KOPT-K1 (cell line): Measurements from ENCODE around the gene SYNJ2.

Experiments used
- H3K27ac ChIP-seq: fragments of 200-600 bp; sonication (generic); 2 replicates; pipeline ENCODE4 v1.5.1; 2016; ENCODE audit warnings: antibody characterized with exemption, mild to moderate bottlenecking, low read depth, low read length; ENCODE audit not compliant: poor library complexity, severe bottlenecking
- H3K36me3 ChIP-seq: fragments of 200-600 bp; sonication (generic); 2 replicates; pipeline ENCODE4 v1.5.1; 2017; ENCODE audit warnings: antibody characterized with exemption, mild to moderate bottlenecking, low read length, moderate library complexity; ENCODE audit not compliant: insufficient read depth
- H3K9me3 ChIP-seq: fragments of 200-600 bp; sonication (generic); 2 replicates; pipeline ENCODE4 v1.5.1; 2017; ENCODE audit warnings: antibody characterized with exemption, low read length, mild to moderate bottlenecking; ENCODE audit not compliant: insufficient read depth, poor library complexity, severe bottlenecking

The SYNJ2 gene

DNA sequence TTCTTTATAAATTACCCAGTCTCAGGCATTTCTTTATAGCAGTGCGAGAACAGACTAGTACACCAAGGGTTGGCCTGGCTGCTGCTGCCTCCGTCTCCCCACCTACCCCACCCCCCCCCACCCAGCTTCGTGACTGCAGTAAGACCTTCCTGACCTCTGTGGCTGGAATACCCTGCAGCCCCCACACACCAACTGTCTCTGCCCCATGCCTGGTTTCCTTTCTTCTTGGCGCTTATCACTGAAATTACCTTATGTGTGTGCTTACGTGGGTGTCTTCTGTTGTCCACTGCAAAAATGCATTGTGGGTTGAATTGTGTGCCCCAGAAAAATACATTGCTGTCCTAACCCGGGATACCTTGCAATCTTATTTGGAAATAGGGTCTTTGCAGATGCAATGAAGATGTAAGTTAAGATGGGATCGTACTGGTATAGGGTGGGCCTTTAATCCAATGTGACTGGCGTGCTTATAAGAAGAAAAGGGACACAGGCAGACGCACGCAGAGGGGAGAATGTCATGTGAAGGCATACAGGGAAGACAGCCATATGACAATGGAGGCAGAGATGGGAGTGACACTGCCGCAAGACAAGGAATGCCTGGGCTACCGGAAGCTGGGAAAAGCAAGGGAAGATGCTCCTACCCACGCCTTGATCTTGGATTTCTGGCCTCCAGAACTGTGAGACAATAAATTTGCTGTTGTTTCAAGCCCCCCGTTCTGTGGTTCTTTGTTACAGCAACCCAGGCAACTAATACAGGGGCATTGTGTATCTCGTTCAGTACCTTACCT, 15.4 kb downstream of the SYNJ2 start:
- Histone ChIP-seq H3K36me3 (peaks cover 8% of the 10 kb centered on the region; the same call in 1 of the 2 replicates), H3K27ac (no peak overlapping the region), H3K9me3 (no peaks in the 10 kb centered on the region)

DNA sequence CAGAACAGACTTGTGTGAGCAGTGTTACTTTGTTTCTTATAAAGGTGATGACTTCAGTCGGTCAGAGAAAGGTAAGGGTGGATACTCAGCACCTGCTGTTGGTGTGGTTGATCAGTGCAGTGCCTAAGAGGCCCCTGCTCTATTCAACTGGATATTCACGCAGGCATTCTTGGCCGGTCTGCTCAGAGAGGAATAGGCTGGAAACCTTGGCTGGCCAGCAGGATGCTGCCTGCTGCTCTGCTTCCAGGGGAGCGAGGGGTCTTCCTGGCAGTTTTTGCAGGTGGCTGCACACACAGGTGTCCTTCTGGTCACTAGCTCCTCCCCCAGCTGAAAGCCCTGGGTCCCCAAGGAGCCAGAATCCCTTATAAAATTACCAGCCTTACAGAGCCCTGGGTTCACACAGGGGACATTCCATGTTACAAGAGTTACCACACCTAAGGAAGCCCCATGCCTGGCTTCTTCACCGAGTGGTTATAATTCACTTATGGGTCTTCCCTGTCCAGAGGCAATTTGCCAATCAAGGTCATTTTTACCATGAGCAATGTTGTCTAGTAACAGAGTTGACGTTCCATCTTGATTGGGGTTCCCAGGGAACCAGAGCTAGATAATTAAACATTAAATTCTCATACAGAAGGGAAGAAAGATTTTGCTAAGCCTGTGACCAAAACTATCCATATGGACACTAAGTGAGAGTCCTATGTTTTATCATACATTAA, 16.4 kb downstream of the SYNJ2 start:
- peaks cover 8% of the 10 kb centered on the region; the same call in 1 of the 2 replicates for H3K36me3 ChIP-seq
- no peaks in the 10 kb centered on the region for H3K9me3 ChIP-seq
- H3K27ac ChIP-seq = no peak overlapping the region

DNA sequence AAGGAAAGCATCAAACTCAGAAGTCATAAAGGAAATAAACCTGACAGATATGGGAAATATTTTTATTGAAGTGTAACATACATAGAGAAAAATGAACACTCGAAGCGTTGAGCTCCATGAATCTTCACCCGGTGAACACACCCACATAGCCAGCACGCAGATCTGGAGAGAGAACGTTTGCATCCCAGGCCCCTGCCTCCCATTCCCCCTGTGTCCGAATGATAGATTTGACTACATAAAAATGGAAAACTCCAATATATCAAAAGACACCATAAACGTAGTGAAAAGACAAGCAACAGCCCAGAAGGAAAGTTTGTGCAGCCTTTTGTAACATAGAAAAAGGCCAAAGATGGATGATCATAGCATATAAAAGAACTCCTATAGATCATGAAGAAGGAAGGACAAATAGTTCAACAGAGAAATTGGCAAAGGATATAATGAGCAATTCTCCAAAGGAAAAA, 17.1 kb downstream of the SYNJ2 start:
- H3K36me3 ChIP-seq = peaks cover 8% of the 10 kb centered on the region; the same call in 1 of the 2 replicates
- no peaks in the 10 kb centered on the region for H3K9me3 ChIP-seq
- no peak overlapping the region for H3K27ac ChIP-seq

DNA sequence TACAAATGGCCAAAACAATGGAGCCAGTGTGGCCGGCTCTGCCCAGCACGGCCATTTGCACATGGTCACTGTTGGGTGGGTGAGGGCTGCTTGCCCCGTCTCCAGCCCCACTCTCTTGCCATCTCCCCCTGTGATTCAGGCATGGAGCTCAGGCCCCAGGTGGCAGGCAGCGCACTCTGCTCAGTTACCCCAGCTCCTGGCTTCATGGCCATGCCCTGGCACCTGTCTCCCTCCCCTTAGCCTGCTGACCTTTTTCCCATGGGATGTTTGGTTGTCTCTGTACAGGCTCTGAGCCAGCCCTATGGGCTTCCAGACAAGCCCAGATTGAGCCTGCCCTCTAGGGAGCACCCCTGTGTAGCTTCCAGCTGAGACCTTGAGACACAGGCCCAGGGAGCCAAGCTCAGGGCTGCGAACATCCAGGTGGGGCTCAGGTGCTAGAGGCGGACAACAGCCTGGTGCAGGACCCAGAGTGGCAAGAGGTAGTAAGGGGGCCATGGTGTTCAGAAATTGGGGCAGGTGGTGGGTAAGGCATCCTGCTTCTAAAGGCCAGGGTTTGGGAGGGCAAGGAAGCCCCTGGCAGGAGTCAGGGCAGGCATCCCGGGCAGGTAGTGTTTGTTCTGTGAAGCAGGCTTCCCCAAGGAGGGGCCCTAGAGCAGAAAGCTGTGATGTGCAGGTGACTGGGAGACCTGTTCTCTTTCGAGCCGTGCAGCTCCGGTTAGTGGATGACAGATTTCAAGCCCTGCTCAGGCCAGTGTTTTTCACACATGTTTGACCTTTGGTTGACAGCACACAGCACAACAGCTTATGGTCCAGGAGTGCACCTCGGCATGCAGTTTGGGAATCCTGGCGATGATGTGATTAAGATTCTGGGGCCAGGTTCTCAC, 17.7 kb downstream of the SYNJ2 start:
- Histone ChIP-seq H3K36me3 (peaks cover 8% of the 10 kb centered on the region; the same call in 1 of the 2 replicates), H3K9me3 (no peaks in the 10 kb centered on the region), H3K27ac (no peak overlapping the region)

DNA sequence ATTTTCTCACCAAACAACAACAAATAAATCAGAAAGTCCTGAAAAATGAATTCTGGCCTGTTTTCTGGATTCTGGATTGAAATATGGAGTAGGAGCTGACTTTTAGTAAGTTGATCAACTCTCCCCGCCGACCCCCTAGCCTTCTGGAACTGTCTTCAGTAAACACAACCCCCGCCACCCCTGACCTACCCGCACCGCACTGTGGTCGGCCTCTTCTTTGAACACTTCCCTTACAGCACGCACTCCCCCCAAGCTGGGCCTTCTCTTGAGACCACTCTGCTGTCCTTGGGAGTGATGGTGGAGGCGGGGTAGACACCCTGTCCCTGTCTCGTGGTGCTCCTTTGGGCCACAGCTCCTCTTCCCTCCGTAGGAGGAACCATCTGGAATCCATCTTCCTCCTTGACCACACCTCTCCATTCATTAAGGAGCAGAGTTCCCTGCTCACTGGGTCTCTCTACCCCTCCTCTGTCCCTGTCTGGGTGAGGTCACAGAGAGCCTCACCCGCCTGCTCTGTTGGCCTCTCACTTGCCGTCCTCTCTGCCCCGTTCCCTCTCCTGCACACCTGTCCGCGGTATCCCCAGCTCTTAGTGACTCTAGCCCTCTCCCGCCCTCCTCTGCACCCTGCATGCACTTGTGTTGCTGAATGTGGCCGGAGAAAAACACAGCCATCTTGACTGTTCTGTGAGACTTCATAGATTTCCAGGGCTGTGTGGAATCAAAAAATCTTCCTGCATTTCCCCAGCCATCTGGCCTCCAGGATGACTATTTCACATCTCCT, 19.1 kb downstream of the SYNJ2 start:
- H3K36me3 ChIP-seq = peaks cover 8% of the 10 kb centered on the region; the same call in 1 of the 2 replicates
- H3K9me3 ChIP-seq = no peaks in the 10 kb centered on the region
- no peak overlapping the region for H3K27ac ChIP-seq

DNA sequence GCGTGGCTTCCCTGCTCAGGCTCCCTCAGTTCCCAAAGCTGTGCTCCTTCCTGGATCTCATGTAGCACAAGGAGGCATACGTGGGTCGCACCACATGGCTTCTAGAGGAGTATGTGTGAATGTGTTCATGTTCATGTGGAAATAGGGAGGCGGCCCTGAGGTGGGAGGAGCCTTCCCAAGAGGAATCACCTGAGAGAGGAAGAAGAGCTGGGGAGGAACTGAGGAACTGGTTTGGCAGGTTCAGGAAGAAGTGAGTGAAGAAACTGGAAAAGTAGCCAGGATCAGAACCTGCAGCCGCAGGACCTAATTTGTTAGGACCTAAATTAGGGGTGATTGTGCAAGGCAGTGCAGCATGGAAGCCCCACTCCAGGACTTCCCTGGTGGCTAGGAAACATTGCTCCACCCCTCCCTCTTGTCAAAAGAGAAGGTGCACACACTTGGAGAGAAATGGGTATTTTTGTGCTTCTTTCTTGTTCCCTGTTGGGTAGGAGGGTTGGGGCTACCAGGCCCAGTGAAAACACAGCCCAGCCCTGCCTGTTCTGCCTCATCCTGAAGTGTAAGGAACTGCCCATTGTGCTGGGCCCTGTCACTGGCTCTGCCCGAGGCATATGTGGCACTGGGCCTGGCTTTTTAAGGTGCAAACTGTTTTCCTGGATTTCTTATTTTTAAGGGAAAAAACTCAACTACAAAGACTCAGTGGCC, 20.7 kb downstream of the SYNJ2 start:
- Histone ChIP-seq H3K9me3 (no peaks in the 10 kb centered on the region), H3K36me3 (peaks cover 6% of the 10 kb centered on the region; the same call in 1 of the 2 replicates), H3K27ac (no peak overlapping the region)

DNA sequence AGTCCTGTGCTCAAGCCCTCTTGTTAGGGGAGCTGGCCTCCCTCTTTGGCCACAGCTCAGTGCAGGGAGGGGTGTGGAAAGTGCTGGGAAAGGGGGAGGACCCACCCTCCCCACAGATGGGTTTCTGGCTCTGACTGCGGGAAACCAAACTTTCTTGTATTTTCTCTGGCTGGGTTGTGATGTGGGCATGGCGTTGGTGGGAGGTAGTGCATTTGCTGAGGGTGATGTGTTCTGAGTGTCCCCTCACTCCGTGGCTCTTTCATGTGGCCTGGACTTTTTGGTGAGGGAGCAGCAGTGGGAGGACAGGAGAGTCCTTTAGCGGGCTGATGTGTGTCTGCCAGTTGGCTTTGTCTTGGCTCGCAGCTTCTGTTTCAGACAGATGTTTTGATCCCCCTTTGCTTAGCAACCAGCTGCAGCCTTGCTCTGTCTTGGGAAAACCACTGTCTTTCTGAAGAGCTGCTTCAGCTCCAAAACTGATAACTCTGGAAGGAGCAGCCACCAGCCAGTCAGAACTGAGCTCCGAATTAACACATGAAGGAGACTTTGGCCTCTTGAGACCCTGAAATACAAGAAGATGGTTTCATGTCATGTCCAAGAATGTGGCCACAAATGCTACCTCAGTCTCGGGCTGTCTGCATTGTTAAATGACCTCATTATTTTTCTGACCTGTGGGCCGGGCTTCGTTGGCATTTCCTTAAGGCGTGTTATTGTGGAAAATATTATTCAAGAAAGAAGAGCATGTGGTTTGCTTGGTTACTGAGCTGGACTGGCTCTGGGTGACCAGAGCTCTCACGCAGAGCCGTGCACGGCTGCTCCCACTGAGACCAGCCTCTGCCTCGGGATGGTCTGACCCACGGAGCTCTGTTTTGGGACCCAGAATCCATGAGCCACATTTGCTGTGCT, 21.5 kb downstream of the SYNJ2 start:
- no peaks in the 10 kb centered on the region for H3K9me3 ChIP-seq
- H3K27ac ChIP-seq = no peak overlapping the region
- H3K36me3 ChIP-seq = no peaks in the 10 kb centered on the region

DNA sequence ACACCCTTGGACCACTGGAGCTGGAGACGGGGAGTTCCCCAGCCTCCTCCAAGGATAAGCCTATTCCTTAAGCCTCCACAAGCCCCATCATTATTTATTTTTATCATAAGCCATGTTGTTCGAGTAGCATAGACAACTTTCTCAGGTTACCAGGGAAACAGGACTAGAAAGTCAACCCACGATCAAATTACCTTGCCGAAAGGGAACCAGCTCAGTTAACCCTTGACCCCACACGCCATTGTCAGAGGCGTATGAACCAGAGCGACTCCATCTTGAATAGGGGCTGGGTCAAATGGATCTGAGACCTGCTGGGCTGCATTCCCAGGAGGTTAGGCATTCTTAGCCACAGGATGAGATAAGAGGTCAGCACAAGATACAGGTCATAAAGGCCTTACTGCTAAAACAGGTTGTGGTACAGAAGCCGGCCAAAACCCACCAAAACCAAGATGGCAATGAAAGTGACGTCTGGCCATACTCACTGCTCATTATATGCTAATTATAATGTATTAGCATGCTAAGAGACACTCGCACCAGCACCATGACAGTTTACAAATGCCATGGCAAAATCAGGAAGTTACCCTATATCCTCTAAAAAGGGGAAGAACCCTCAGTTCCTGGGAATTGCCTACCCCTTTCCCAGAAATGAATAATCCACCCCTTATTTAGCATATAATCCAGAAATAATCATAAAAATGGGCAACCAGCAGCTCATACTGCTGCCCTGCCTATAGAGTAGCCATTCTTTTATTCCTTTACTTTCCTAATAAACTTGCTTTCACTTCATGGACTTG, 22.4 kb downstream of the SYNJ2 start:
- Histone ChIP-seq H3K36me3 (no peaks in the 10 kb centered on the region), H3K27ac (no peak overlapping the region), H3K9me3 (no peaks in the 10 kb centered on the region)

DNA sequence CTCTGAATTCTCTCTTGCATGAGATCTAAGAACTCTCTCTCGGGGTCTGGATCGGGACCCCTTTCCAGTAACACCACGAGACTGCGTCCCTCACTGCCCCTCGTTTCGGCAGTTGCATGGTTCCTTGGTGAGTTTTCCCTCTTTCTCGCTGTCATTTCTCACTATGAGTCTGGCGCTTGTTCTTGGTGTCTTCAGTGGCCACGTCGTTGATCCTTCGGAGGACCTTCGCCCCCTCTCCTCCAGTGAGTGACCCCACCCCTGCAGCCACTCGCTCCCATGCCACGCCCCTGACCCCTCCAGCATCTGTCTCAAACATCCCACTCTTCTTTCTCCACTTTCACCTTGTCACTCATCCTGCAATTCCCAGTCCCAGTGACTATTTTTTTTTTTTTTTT, 23.0 kb downstream of the SYNJ2 start:
- no peaks in the 10 kb centered on the region for H3K9me3 ChIP-seq
- no peak overlapping the region for H3K27ac ChIP-seq
- H3K36me3 ChIP-seq = no peaks in the 10 kb centered on the region

DNA sequence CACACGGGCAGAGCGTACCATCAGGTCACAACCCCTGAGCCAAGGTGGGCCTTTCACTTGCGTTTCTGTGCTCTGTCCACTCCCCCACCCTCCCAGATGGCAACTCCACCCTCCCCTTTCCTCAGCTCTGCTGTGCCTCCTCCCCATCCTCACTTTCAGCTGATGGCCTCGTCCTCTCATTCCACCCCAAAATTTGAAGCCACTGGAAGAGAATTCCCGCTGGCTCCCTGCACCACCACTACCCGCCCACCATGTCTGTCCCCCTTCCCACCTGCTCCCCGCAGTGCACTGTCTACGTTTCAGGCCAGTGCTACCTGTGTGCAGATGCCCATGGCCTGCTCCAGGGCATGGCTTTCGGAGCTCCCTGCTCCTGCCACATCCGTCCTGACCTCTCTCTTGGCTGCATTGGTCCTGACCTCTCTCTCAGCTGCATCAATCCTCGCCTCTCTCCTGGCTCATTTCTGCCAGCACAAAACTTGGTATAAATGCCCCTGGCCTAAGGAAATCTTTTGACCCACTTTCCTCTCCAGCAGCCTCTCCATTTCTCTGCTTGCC, 24.0 kb downstream of the SYNJ2 start:
- Histone ChIP-seq H3K36me3 (no peaks in the 10 kb centered on the region), H3K9me3 (no peaks in the 10 kb centered on the region), H3K27ac (no peak overlapping the region)

DNA sequence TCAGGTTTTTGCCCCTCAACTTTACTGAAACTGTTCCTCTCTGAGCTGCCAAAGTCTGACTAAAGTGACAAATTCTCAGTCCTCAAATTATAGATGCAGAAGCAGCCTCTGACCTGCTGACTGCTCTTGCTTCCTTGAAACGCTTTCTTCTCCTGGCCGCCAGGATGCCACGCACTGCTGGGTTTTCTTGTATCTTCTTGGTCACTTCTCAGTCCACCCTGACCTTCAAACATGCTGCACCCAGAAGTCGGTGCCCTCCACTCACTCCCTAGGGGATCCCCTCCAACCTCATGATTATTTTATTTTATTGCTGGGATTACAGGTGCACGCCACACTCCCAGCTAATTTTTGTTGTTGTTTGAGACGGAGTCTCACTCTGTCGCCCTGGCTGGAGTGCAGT, 24.7 kb downstream of the SYNJ2 start:
- Histone ChIP-seq H3K9me3 (no peaks in the 10 kb centered on the region), H3K36me3 (no peaks in the 10 kb centered on the region), H3K27ac (no peak overlapping the region)

DNA sequence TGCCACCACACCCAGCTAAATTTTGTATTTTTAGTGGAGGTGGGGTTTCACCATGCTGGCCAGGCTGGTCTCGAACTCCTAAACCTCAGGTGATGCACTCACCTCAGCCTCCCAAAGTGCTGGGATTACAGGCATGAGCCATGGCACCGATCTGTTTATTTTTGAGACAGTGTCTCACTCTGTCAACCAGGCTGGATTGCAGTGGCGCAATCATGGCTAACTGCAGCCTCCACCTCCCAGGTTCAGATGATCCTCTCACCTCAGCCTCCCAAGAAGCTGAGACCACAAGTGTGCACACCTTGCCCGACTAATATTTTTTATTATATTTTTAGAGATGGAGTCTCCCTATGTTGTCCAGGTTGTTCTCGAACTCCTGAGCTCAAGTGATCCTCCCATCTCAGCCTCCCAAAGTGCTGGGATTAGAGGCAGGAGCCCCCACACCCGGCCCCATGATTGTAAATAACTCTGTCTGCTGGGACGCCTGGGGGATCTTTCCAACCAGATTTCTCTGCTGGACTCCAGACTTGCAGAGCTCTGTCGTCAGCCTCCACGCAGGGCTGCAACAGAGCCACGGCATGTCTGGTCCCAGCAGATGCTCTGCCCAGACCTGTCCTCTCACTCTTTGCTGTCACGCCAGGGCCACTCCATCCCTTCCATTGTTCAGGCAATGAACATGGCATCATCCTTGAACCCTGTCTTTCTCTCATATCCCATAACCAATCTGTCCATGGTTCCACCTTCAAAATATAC, 25.3 kb downstream of the SYNJ2 start:
- no peak overlapping the region for H3K27ac ChIP-seq
- H3K9me3 ChIP-seq = no peaks in the 10 kb centered on the region

More for the DNA sequence above, 25.3 kb downstream of the SYNJ2 start:
- H3K36me3 ChIP-seq = no peaks in the 10 kb centered on the region
